ENCODE results near the gene NLK. TPM values are rescaled to one million over a fixed set of nuclear protein-coding genes. Genes with fewer than 3 reads are reported as not detected.

Gene NLK
- total and polyA plus RNA-seq, 2 of the 4 experiments (the other 2 are of a cell fraction): 15.3 to 23.3 TPM

DNA sequence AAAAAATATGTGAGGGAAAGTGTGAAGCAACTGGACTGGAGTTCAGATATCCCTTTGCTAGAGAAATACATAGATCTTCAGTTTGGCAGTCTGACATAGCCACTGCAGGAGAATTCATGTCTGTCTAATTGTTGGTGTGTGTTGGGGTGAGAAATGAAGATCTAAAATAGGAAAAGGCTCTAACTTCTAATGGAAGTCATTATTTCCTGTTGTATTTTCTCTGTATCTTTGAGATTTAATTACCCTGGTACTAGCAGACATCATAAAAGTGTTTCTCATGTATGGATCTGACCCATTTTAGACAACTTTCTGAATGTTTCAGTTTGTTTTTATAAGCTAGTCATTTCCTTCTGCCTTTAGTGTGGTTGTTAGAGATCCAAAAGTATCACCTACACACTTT lies 128.3 kb downstream of the NLK start:
- peak overlapping the region; percentile 31 to 56; a peak in 3 of 4 replicates for H4K8ac ChIP-seq (ENCODE audit: low read depth in 2 of 2, low read length in 2 of 2)
- DNase-seq (no peak), ATAC-seq (ENCODE audit: low read depth) (peak; percentile 10; the same call in 1 of the 2 replicates)
- H3K79me1 ChIP-seq (ENCODE audit: low read depth in 1 of 2, low read length in 2 of 2): peaks cover 4 to 32% of the 10 kb centered on the region in 2 experiments; a peak in 3 of 4 replicates
- CTCF ChIA-PET: no interaction called here
- H2BK15ac ChIP-seq (ENCODE audit: low read depth, low read length): peak overlapping the region; percentile 8; the same call in 1 of the 3 replicates
- intact Hi-C loops (cut with micrococcal nuclease): no loop called here
- peak overlapping the region; percentile 84; the same call in 1 of the 2 replicates for H3K14ac ChIP-seq (replicated peaks; ENCODE audit: low read depth, low read length)
- peak overlapping the region; percentile 84 for H2BK120ac ChIP-seq (ENCODE audit: low read depth, low read length)
- dilution Hi-C loops (cut with HindIII; ENCODE audit: low sequenced_read_pairs, unreplicated experiment): no loop called here
- no peaks in the 10 kb centered on the region for H3K27me3 ChIP-seq (ENCODE audit: control insufficient read depth, insufficient read depth, low read length)
- peaks cover 19% of the 10 kb centered on the region for H3K4me1 ChIP-seq (ENCODE audit: control insufficient read depth, insufficient read depth, low read length)
- peak overlapping the region; percentile 80 for H4K91ac ChIP-seq (ENCODE audit: insufficient read depth, low read depth, low read length)
- no peak overlapping the region for H2AK9ac ChIP-seq (replicated peaks; ENCODE audit: low read depth, low read length, poor library complexity)
- H4K20me1 ChIP-seq (ENCODE audit: insufficient read depth, low read length): no peaks in the 10 kb centered on the region
- H4K5ac ChIP-seq (ENCODE audit: low read depth, low read length): peak overlapping the region; percentile 67; the same call in 1 of the 2 replicates
- peak overlapping the region; percentile 75 for H3K18ac ChIP-seq (ENCODE audit: low read depth, low read length)
- no peak overlapping the region for H2AFZ ChIP-seq (replicated peaks; ENCODE audit: low read length, poor library complexity)
- peaks cover 15% of the 10 kb centered on the region for H3K36me3 ChIP-seq (ENCODE audit: control insufficient read depth, insufficient read depth, low read length)
- H3K9me1 ChIP-seq (ENCODE audit: insufficient read depth, low read length): no peaks in the 10 kb centered on the region; the same call in 1 of the 2 replicates
- H2BK5ac ChIP-seq (ENCODE audit: low read depth, low read length, poor library complexity, severe bottlenecking): peak overlapping the region; percentile 89
- H3K9ac ChIP-seq (ENCODE audit: low read depth, low read length): peak overlapping the region; percentile 34; the same call in 1 of the 2 replicates
- H3K4me2 ChIP-seq (ENCODE audit: low read depth, low read length): peak overlapping the region; percentile 14; the same call in 1 of the 2 replicates
- peak overlapping the region; percentile 88 for H2BK20ac ChIP-seq (ENCODE audit: low read depth, low read length)
- in situ Hi-C loops (cut with MboI; ENCODE audit: low sequenced_read_pairs): no loop called here
- no TSS peak for BruUV-seq (replicated peaks)
- H3K23ac ChIP-seq (ENCODE audit: low read depth, low read length): peak overlapping the region; percentile 19; the same call in 1 of the 2 replicates
- 0 out of 2 replicates have a peak overlapping the region, but pooled peaks have one; percentile 36 for H2AK5ac ChIP-seq (ENCODE audit: low read depth, low read length)
- H3K27ac ChIP-seq (ENCODE audit: insufficient read depth, low read length): peak overlapping the region; percentile 68; the same call in 1 of the 2 replicates
- H3K56ac ChIP-seq (ENCODE audit: extremely low read depth, insufficient read depth, low read length): peak overlapping the region; percentile 89
- H3K4me3 ChIP-seq (ENCODE audit: insufficient read depth, low read depth, low read length): no peak overlapping the region
- no peaks in the 10 kb centered on the region for H3K9me3 ChIP-seq (ENCODE audit: control insufficient read depth, insufficient read depth, low read length)
- H3K4ac ChIP-seq (ENCODE audit: low read depth, low read length): peak overlapping the region; percentile 55; the same call in 1 of the 2 replicates
- POLR2A ChIA-PET (ENCODE audit: unreplicated experiment): no interaction called here
- no peak for TF ChIP-seq NFE2L2 (IDR thresholded peaks at IDR 0.05; ENCODE audit: low read depth, low read length)
- TF ChIP-seq CEBPB (IDR thresholded peaks at IDR 0.05; ENCODE audit: low read depth, low read length): 0 out of 2 replicates have a peak, but pooled peaks have one; percentile 6

All from IMR-90 (cell line).